IPS-15b (cell line): ENCODE measurements around the gene RBM19.

Source experiments
- H3K27me3 ChIP-seq: one replicate; pipeline ENCODE4 v1.6.1; 2013; ENCODE audit warnings: low read length; ENCODE audit not compliant: control insufficient read depth, insufficient read depth
- H3K36me3 ChIP-seq: one replicate; pipeline ENCODE4 v1.6.1; 2013; ENCODE audit warnings: low read length; ENCODE audit not compliant: control insufficient read depth, insufficient read depth
- H3K4me1 ChIP-seq: one replicate; pipeline ENCODE4 v1.6.1; 2013; ENCODE audit warnings: mild to moderate bottlenecking, low read length; ENCODE audit not compliant: control insufficient read depth, insufficient read depth
- H3K4me3 ChIP-seq: one replicate; pipeline ENCODE4 v1.5.1; 2013; ENCODE audit warnings: low read depth, low read length
- H3K9ac ChIP-seq: one replicate; pipeline ENCODE4 v1.6.1; 2013; ENCODE audit warnings: low read depth, mild to moderate bottlenecking, low read length
- H3K9me3 ChIP-seq: one replicate; pipeline ENCODE4 v1.6.1; 2013; ENCODE audit warnings: mild to moderate bottlenecking, low read length; ENCODE audit not compliant: control insufficient read depth, insufficient read depth

RBM19 gene

DNA sequence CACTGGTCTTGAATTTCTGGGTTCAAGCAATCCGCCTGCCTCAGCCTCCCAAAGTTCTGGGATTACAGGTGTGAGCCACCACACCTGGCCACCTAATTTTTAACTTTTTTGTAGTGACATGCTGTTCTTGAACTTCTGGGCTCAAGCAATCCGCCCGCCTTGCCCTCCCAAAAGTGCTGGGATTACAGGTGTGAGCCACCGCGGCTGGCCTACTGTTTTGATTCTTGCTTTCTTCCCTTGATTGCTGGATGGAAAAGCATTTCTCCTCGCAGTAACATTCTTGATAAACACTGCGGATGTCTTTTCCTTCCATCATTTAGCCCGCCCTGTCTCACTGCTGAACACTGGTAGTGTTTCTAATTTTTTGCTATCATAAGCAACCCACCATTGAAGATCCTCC is 72.9 kb downstream of the RBM19 start:
- Histone ChIP-seq H3K4me3 (no peak overlapping the region), H3K9ac (no peak overlapping the region), H3K9me3 (no peaks in the 10 kb centered on the region), H3K27me3 (no peaks in the 10 kb centered on the region), H3K4me1 (peaks cover 8% of the 10 kb centered on the region), H3K36me3 (no peaks in the 10 kb centered on the region)

- Histone ChIP-seq H3K9ac (no peak overlapping the region), H3K4me1 (peaks cover 8% of the 10 kb centered on the region), H3K4me3 (no peak overlapping the region), H3K36me3 (no peaks in the 10 kb centered on the region), H3K27me3 (no peaks in the 10 kb centered on the region), H3K9me3 (no peaks in the 10 kb centered on the region)
These were observed 73.6 kb downstream of the RBM19 start for GRCh38 chr12:113892556-113892955.

GRCh38 chr12:113891739-113892520 is 74.2 kb downstream of the RBM19 start:
- Histone ChIP-seq H3K9ac (no peak overlapping the region), H3K9me3 (no peaks in the 10 kb centered on the region), H3K27me3 (no peaks in the 10 kb centered on the region), H3K36me3 (no peaks in the 10 kb centered on the region), H3K4me3 (no peak overlapping the region), H3K4me1 (peaks cover 8% of the 10 kb centered on the region)

GRCh38 chr12:113891167-113891692 is 74.9 kb downstream of the RBM19 start:
- no peaks in the 10 kb centered on the region for H3K36me3 ChIP-seq
- no peaks in the 10 kb centered on the region for H3K27me3 ChIP-seq
- no peaks in the 10 kb centered on the region for H3K9me3 ChIP-seq
- peaks cover 8% of the 10 kb centered on the region for H3K4me1 ChIP-seq
- H3K9ac ChIP-seq = no peak overlapping the region
- no peak overlapping the region for H3K4me3 ChIP-seq

DNA sequence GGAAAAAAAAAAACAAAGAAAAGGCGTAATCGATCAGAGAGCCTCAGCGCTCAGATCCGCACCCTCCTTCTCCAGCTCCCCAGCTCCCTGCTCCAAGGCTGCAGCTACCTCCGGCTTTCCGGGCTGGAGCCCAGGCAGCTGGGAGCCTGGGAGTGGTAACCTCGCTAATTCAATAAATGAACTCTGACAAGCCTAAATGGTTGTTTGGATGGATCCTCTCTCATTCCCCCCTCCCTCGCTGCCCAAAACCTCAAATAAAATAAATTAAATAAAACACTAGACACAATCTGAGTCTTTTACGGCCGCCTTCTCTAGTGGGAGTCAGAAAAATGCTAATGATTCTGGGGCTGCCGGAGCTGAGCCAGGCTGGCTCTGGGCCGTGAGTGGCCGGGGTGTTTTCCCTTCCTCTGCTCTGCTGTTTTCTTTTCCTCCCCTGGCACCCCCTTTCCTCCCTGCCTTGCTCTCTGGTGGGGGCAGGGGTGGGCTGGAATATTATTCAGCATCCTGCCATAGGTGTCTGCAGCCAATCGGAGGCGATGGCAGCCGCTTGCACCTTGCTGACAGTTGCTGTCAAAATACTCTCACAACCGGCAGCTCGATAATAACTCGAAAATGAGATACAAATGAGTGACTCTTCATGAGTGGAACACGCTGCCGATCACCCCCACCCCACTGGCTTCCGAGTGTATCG is 76.1 kb downstream of the RBM19 start:
- H3K27me3 ChIP-seq = no peaks in the 10 kb centered on the region
- no peak overlapping the region for H3K4me3 ChIP-seq
- H3K9me3 ChIP-seq = no peaks in the 10 kb centered on the region
- no peaks in the 10 kb centered on the region for H3K36me3 ChIP-seq
- H3K9ac ChIP-seq = no peak overlapping the region
- H3K4me1 ChIP-seq = peaks cover 5% of the 10 kb centered on the region

- Histone ChIP-seq H3K9ac (no peak overlapping the region), H3K4me1 (peaks cover 5% of the 10 kb centered on the region), H3K9me3 (no peaks in the 10 kb centered on the region), H3K36me3 (no peaks in the 10 kb centered on the region), H3K27me3 (no peaks in the 10 kb centered on the region), H3K4me3 (no peak overlapping the region)
These were observed 77.0 kb downstream of the RBM19 start for GRCh38 chr12:113889076-113889475.

GRCh38 chr12:113888435-113888834 is 77.7 kb downstream of the RBM19 start:
- Histone ChIP-seq H3K4me1 (peaks cover 5% of the 10 kb centered on the region), H3K36me3 (no peaks in the 10 kb centered on the region), H3K9ac (no peak overlapping the region), H3K27me3 (no peaks in the 10 kb centered on the region), H3K4me3 (no peak overlapping the region), H3K9me3 (no peaks in the 10 kb centered on the region)

- Histone ChIP-seq H3K9me3 (no peaks in the 10 kb centered on the region), H3K27me3 (no peaks in the 10 kb centered on the region), H3K36me3 (no peaks in the 10 kb centered on the region), H3K4me1 (peaks cover 5% of the 10 kb centered on the region), H3K9ac (no peak overlapping the region), H3K4me3 (no peak overlapping the region)
These were observed 78.2 kb downstream of the RBM19 start for GRCh38 chr12:113887906-113888305.

DNA sequence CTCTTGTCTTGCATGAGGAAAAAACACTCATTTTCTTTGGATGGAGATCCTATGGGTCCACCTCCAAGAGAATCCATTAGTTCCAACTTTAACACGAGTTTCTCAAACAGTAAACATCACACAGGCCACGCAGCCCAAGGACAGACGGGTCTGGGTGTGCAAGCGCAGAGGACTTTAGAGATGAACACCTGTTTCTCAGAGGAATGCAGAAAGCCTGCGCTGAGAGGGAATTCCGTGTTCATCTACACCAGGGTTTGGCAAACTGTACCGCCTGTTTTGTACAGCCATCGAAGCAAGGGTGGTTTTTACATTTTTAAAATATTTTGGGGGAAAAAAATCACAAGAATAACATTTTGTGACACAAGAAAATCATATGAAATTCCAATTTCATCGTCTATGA is 79.4 kb downstream of the RBM19 start:
- peaks cover 5% of the 10 kb centered on the region for H3K4me1 ChIP-seq
- H3K27me3 ChIP-seq = no peaks in the 10 kb centered on the region
- H3K9me3 ChIP-seq = no peaks in the 10 kb centered on the region
- H3K4me3 ChIP-seq = no peak overlapping the region
- no peaks in the 10 kb centered on the region for H3K36me3 ChIP-seq
- no peak overlapping the region for H3K9ac ChIP-seq

GRCh38 chr12:113884392-113884791 is 81.7 kb downstream of the RBM19 start:
- Histone ChIP-seq H3K9me3 (no peaks in the 10 kb centered on the region), H3K4me1 (no peaks in the 10 kb centered on the region), H3K9ac (no peak overlapping the region), H3K27me3 (no peaks in the 10 kb centered on the region), H3K36me3 (no peaks in the 10 kb centered on the region), H3K4me3 (no peak overlapping the region)

GRCh38 chr12:113882690-113883089 is 83.4 kb downstream of the RBM19 start:
- Histone ChIP-seq H3K9me3 (no peaks in the 10 kb centered on the region), H3K27me3 (no peaks in the 10 kb centered on the region), H3K9ac (no peak overlapping the region), H3K4me3 (no peak overlapping the region), H3K36me3 (no peaks in the 10 kb centered on the region), H3K4me1 (no peaks in the 10 kb centered on the region)
